Transverse colon (tissue), 3 donors: ENCODE measurements around the gene PIEZO1.

ENCODE experiments used
- CTCF ChIP-seq, 5 experiments: fragments of 200-600 bp in 3 of 5; fragments of 450-650 bp in 2 of 5; sonication (generic) in 3 of 5; IDR thresholded peaks; 1 replicate in 2 of 5; 2 replicates in 3 of 5; pipeline ENCODE4 v1.5.1; 2016 to 2017; ENCODE audit warnings: antibody characterized with exemption in 5 of 5, inconsistent platforms in 3 of 5, mild to moderate bottlenecking in 2 of 5, moderate library complexity in 1 of 5
- EP300 ChIP-seq: sonication (generic); formaldehyde crosslinking; IDR thresholded peaks from one replicate; pipeline ENCODE4 v1.6.1; 2017; ENCODE audit warnings: antibody characterized with exemption, low read depth
- POLR2A ChIP-seq: fragments of 450-650 bp; IDR thresholded peaks from one replicate; pipeline ENCODE4 v1.6.1; 2016; ENCODE audit warnings: antibody characterized with exemption, mild to moderate bottlenecking, moderate library complexity

- no peak for TF ChIP-seq CTCF (IDR thresholded peaks at IDR 0.05)
- TF ChIP-seq POLR2A: no peak
- TF ChIP-seq EP300: no peak
Observed at GRCh38 chr16:88834670-88835069, 49.6 kb upstream of the PIEZO1 start.
